K562 (cell line): ENCODE data around the gene NDUFB3. TPM values are rescaled to one million over a fixed set of nuclear protein-coding genes. Genes with fewer than 3 reads are reported as not detected.
A peak's percentile ranks its signal among the peaks of the same experiment; 100 is the strongest.

Source experiments
- DDX20 ChIP-seq: fragments of 450-650 bp; IDR thresholded peaks from 2 replicates; pipeline ENCODE4 v1.6.1; 2016; ENCODE audit warnings: missing genetic modification characterization, low read depth, mild to moderate bottlenecking, missing compliant biosample characterization, moderate library complexity
- E2F3 ChIP-seq: fragments of 250-450 bp; sonication (Bioruptor Pico); IDR thresholded peaks from 2 replicates; pipeline ENCODE4 v1.4.0; 2020; ENCODE audit warnings: mild to moderate bottlenecking
- HLTF ChIP-seq: fragments of 450-650 bp; IDR thresholded peaks from 2 replicates; pipeline ENCODE4 v1.6.1; 2016
- JUND ChIP-seq, 2 experiments: IDR thresholded peaks; 2 replicates in 1 of 2; 3 replicates in 1 of 2; pipeline ENCODE4 v1.6.1; 2011; ENCODE audit warnings: borderline replicate concordance in 2 of 2, low read depth in 2 of 2, low read length in 2 of 2, improper control_type of control experiment in 1 of 2, missing biosample characterization in 1 of 2, missing genetic modification characterization in 1 of 2, missing genetic modification reagents in 1 of 2
- MAZ ChIP-seq, 2 experiments: fragments of 450-650 bp in 1 of 2; sonication (generic) in 1 of 2; formaldehyde crosslinking; IDR thresholded peaks in 1 of 2; conservative IDR thresholded peaks in 1 of 2; 2 replicates each; pipeline versions ENCODE4 v1.4.0 to v1.5.0; 2020; ENCODE audit warnings: mild to moderate bottlenecking in 1 of 2, missing genetic modification reagents in 1 of 2
- NR4A1 ChIP-seq, 2 experiments: fragments of 250-450 bp in 1 of 2; fragments of 450-650 bp in 1 of 2; sonication (Bioruptor Pico) in 1 of 2; IDR thresholded peaks; 2 replicates each; pipeline versions ENCODE4 v1.4.0 to v1.6.1; 2016 to 2020; ENCODE audit warnings: mild to moderate bottlenecking in 2 of 2, missing compliant biosample characterization in 1 of 2, missing genetic modification characterization in 1 of 2, moderate library complexity in 1 of 2
- PHF21A ChIP-seq: fragments of 450-650 bp; IDR thresholded peaks from 2 replicates; pipeline ENCODE4 v1.6.1; 2017; ENCODE audit warnings: low read depth, borderline replicate concordance
- RBBP5 ChIP-seq: fragments of 200-600 bp; sonication (generic); IDR thresholded peaks from 2 replicates; pipeline ENCODE4 v1.6.1; 2012; ENCODE audit warnings: borderline replicate concordance, mild to moderate bottlenecking, low read length, control low read depth, inconsistent platforms; ENCODE audit not compliant: insufficient read depth, poor library complexity, severe bottlenecking
- RFX5 ChIP-seq: IDR thresholded peaks from 2 replicates; pipeline ENCODE4 v1.6.1; 2011; ENCODE audit warnings: low read depth, mild to moderate bottlenecking, improper control_type of control experiment, low read length
- SMARCA5 ChIP-seq: fragments of 450-650 bp; IDR thresholded peaks from 2 replicates; pipeline ENCODE4 v1.6.1; 2016
- SP2 ChIP-seq: IDR thresholded peaks from 2 replicates; pipeline ENCODE4 v1.6.1; 2011; ENCODE audit warnings: mild to moderate bottlenecking, low read depth, low read length, moderate library complexity; ENCODE audit not compliant: poor library complexity, severe bottlenecking; ENCODE audit errors: extremely low read depth
- ZFP1 ChIP-seq: fragments of 450-650 bp; formaldehyde crosslinking; IDR thresholded peaks from 2 replicates; pipeline ENCODE4 v1.4.0; 2020; ENCODE audit warnings: mild to moderate bottlenecking, mixed read lengths
- ZNF133 ChIP-seq: fragments of 250-450 bp; sonication (Bioruptor Pico); IDR thresholded peaks from 2 replicates; pipeline ENCODE4 v1.4.0; 2020; ENCODE audit warnings: mild to moderate bottlenecking
- ZNF282 ChIP-seq: sonication (generic); formaldehyde crosslinking; IDR thresholded peaks from 2 replicates; pipeline ENCODE4 v1.8.1; 2023; ENCODE audit warnings: missing genetic modification reagents
- polyA plus RNA-seq, 8 experiments: library from polyadenylated mRNA; depleted of rRNA in 4 of 8; stranded (reverse) in 5 of 8; unstranded in 3 of 8; fragments of >200 nt; fragmentation: Nextera tagmentation in 2 of 8; fragmentation: Illumina TruSeq in 1 of 8; extraction: Ambion mirVana in 2 of 8; extraction: Trizol in 1 of 8; gene quantifications; 2 replicates each; pipeline versions ENCODE4 v1.2.1 to v1.2.3, GENCODE V29; 2011 to 2014; ENCODE audit warnings: inconsistent platforms in 1 of 8, missing spikeins in 1 of 8
- total RNA-seq, 7 experiments: library from RNA; depleted of rRNA in 6 of 7; stranded (reverse); fragments of >200 nt in 6 of 7; fragmentation: Illumina TruSeq in 2 of 7; extraction: Trizol in 2 of 7; gene quantifications; 2 replicates each; pipeline versions ENCODE4 v1.2.1 to v1.2.3, GENCODE V29; 2011 to 2021; ENCODE audit warnings: low replicate concordance in 1 of 7
- TF ChIP-seq, protein P1 (sequence below): fragments of 250-450 bp; sonication (Bioruptor Pico); IDR thresholded peaks from 2 replicates; pipeline ENCODE4 v1.8.0; 2022; ENCODE audit warnings: inconsistent platforms
- TF ChIP-seq, protein P2 (sequence below), 2 experiments: fragments of 250-450 bp in 1 of 2; fragments of 450-650 bp in 1 of 2; sonication (Bioruptor Pico) in 1 of 2; IDR thresholded peaks; 2 replicates each; pipeline versions ENCODE4 v1.6.1 to v1.8.0; 2016 to 2021; ENCODE audit warnings: mild to moderate bottlenecking in 2 of 2, moderate library complexity in 2 of 2, missing compliant biosample characterization in 1 of 2, missing genetic modification characterization in 1 of 2
- TF ChIP-seq, protein P3 (sequence below): fragments of 450-650 bp; formaldehyde crosslinking; IDR thresholded peaks from 2 replicates; pipeline ENCODE4 v1.4.0; 2022; ENCODE audit warnings: mild to moderate bottlenecking, moderate library complexity
- TF ChIP-seq, protein P4 (sequence below): sonication (generic); formaldehyde crosslinking; IDR thresholded peaks from 2 replicates; pipeline ENCODE4 v1.5.0; 2020; ENCODE audit warnings: missing genetic modification reagents
- TF ChIP-seq, protein P5 (sequence below): IDR thresholded peaks from 2 replicates; pipeline ENCODE4 v1.6.1; 2012; ENCODE audit warnings: low read depth, low read length, improper control_type of control experiment, borderline replicate concordance

NDUFB3 gene
- total and polyA plus RNA-seq, 9 of the 15 experiments (the other 6 are each of a cell fraction or from before 2014, with no cell fraction given), result 126 to 786 (median 156) TPM

DNA sequence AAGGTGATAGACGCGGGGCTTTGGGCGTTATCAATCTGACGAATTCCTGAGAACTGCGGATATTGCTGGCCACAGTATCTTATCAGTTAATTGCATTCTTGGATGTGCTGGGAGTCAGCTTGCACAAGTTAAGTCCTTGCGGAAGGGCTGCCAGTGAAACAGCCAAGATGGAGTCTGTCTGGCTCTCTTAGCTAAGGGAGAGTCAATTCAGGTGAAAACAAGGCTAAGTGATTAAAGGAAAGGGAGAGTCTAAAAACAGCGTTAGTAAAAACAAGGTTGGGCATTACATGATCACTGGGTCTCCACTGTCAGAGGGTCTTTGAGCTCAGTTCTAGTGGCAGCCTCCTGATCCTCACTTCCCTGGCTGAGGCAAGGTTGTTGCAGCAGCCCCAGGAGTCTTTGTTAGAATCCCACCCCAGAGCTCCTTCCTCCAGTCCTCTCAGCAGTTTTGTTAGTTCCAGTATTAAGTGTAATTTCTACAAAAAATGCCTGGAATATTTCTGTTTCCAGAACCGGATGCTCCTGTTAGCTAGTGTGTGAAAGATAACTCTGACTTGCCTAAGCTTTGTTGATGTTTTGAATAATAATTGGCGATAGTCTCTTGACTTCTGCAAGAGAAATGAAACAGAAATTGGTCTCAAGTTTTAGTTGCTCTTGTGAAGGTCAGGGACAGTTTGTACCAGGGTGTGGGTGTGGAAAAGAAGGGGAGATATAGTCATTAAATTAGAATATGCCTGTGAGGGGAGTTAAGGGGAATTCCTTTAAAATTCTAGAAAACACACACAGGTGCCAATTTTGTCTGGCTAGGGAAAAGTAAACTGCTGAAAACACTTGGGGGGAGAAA, 54.7 kb downstream of the NDUFB3 start (continued):
- TF ChIP-seq, protein P1, sequence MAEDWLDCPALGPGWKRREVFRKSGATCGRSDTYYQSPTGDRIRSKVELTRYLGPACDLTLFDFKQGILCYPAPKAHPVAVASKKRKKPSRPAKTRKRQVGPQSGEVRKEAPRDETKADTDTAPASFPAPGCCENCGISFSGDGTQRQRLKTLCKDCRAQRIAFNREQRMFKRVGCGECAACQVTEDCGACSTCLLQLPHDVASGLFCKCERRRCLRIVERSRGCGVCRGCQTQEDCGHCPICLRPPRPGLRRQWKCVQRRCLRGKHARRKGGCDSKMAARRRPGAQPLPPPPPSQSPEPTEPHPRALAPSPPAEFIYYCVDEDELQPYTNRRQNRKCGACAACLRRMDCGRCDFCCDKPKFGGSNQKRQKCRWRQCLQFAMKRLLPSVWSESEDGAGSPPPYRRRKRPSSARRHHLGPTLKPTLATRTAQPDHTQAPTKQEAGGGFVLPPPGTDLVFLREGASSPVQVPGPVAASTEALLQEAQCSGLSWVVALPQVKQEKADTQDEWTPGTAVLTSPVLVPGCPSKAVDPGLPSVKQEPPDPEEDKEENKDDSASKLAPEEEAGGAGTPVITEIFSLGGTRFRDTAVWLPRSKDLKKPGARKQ (CRISPR knock-in tag), result peak; percentile 82
- TF ChIP-seq, protein P2, sequence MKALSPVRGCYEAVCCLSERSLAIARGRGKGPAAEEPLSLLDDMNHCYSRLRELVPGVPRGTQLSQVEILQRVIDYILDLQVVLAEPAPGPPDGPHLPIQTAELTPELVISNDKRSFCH (CRISPR knock-in tag; IDR thresholded peaks at IDR 0.05), result peak; percentile 92
- TF ChIP-seq, protein P2 (tag; IDR thresholded peaks at IDR 0.05), result peak; percentile 100
- TF ChIP-seq, protein P3, sequence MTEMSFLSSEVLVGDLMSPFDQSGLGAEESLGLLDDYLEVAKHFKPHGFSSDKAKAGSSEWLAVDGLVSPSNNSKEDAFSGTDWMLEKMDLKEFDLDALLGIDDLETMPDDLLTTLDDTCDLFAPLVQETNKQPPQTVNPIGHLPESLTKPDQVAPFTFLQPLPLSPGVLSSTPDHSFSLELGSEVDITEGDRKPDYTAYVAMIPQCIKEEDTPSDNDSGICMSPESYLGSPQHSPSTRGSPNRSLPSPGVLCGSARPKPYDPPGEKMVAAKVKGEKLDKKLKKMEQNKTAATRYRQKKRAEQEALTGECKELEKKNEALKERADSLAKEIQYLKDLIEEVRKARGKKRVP, result peak; percentile 97
- TF ChIP-seq NR4A1 (CRISPR knock-in tag; IDR thresholded peaks at IDR 0.05), result peak; percentile 100
- peak; percentile 100 for TF ChIP-seq NR4A1 (tag; IDR thresholded peaks at IDR 0.05)
- TF ChIP-seq DDX20 (tag), result peak; percentile 98
- TF ChIP-seq, protein P4, sequence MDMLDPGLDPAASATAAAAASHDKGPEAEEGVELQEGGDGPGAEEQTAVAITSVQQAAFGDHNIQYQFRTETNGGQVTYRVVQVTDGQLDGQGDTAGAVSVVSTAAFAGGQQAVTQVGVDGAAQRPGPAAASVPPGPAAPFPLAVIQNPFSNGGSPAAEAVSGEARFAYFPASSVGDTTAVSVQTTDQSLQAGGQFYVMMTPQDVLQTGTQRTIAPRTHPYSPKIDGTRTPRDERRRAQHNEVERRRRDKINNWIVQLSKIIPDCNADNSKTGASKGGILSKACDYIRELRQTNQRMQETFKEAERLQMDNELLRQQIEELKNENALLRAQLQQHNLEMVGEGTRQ, result no peak
- TF ChIP-seq PHF21A, result no peak
- peak; percentile 98 for TF ChIP-seq ZNF133 (CRISPR knock-in tag)
- TF ChIP-seq SP2, result no peak
- peak; percentile 96 for TF ChIP-seq ZFP1 (CRISPR knock-in tag)
- TF ChIP-seq SMARCA5, result no peak
- no peak for TF ChIP-seq ZNF282 (CRISPR knock-in tag)
- peak in 1 of 2 experiments; percentile 98; a peak in 2 of 4 replicates for TF ChIP-seq MAZ (CRISPR knock-in tag; conservative IDR thresholded peaks at IDR 0.05 in 1 of 2, IDR thresholded peaks at IDR 0.05 in 1 of 2)
- TF ChIP-seq E2F3 (CRISPR knock-in tag), result peak; percentile 98
- TF ChIP-seq JUND (IDR thresholded peaks at IDR 0.05; ENCODE audit: borderline replicate concordance, low read depth, low read length), result no peak
- peak; percentile 90; the same call in 1 of the 3 replicates for TF ChIP-seq JUND (tag; IDR thresholded peaks at IDR 0.05; ENCODE audit: borderline replicate concordance, low read depth, low read length)
- no peak for TF ChIP-seq RBBP5
- TF ChIP-seq, protein P5, sequence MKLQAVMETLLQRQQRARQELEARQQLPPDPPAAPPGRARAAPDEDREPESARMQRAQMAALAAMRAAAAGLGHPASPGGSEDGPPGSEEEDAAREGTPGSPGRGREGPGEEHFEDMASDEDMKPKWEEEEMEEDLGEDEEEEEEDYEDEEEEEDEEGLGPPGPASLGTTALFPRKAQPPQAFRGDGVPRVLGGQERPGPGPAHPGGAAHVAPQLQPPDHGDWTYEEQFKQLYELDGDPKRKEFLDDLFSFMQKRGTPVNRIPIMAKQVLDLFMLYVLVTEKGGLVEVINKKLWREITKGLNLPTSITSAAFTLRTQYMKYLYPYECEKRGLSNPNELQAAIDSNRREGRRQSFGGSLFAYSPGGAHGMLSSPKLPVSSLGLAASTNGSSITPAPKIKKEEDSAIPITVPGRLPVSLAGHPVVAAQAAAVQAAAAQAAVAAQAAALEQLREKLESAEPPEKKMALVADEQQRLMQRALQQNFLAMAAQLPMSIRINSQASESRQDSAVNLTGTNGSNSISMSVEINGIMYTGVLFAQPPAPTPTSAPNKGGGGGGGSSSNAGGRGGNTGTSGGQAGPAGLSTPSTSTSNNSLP, result no peak
- TF ChIP-seq HLTF, result no peak
- TF ChIP-seq RFX5, result no peak
